CD4-positive, alpha-beta memory T cell (primary cell): ENCODE measurements around the gene SNX27. TPM values are rescaled to one million over a fixed set of nuclear protein-coding genes. Genes with fewer than 3 reads are reported as not detected.
A peak's percentile ranks its signal among the peaks of the same experiment; 100 is the strongest.

Experiments used
- CTCF ChIA-PET: fragments of 350-600 bp; sonication (Branson Sonifier 250); formaldehyde crosslinking; loops from one replicate; lab custom pipeline; 2021; ENCODE audit warnings: inconsistent platforms; ENCODE audit not compliant: partially characterized antibody; lab: Charles Lee
- POLR2A ChIA-PET: fragments of 350-600 bp; sonication (Branson Sonifier 250); formaldehyde crosslinking; loops from one replicate; lab custom pipeline; 2021; ENCODE audit not compliant: partially characterized antibody; lab: Charles Lee
- DNase-seq, 5 donors: peaks; one replicate each; pipeline versions ENCODE4 v3.0.0 to v3.0.0-alpha.2; 2020 to 2022; ENCODE audit warnings: mixed read lengths in 1 of 5
- H3K27ac ChIP-seq: one replicate; pipeline ENCODE4 v1.7.0; 2013; ENCODE audit warnings: low read depth, low read length
- H3K27me3 ChIP-seq: 2 replicates; pipeline ENCODE4 v1.7.0; 2013; ENCODE audit warnings: mild to moderate bottlenecking, low read length, moderate library complexity; ENCODE audit not compliant: insufficient read depth
- H3K36me3 ChIP-seq: 2 replicates; pipeline ENCODE4 v1.7.0; 2013; ENCODE audit warnings: mild to moderate bottlenecking, low read length, moderate library complexity; ENCODE audit not compliant: insufficient read depth
- H3K4me1 ChIP-seq: 2 replicates; pipeline ENCODE4 v1.7.0; 2013; ENCODE audit warnings: mild to moderate bottlenecking, low read length, moderate library complexity; ENCODE audit not compliant: insufficient read depth
- H3K4me3 ChIP-seq, 2 donors: one replicate each; pipeline ENCODE4 v1.7.0; 2013; ENCODE audit warnings: low read length in 2 of 2, mild to moderate bottlenecking in 1 of 2
- H3K9me3 ChIP-seq, 2 donors: one replicate each; pipeline ENCODE4 v1.7.0; 2013; ENCODE audit warnings: low read length in 2 of 2, control low read depth in 1 of 2; ENCODE audit not compliant: control insufficient read depth in 1 of 2
- H3K27ac Mint-ChIP-seq, 7 donors: one replicate each; pipeline ENCODE4 v1.8.0; 2020 to 2021; ENCODE audit warnings: mixed read lengths in 7 of 7, mild to moderate bottlenecking in 6 of 7, inconsistent platforms in 3 of 7, moderate library complexity in 3 of 7
- H3K27me3 Mint-ChIP-seq, 2 donors: one replicate each; pipeline ENCODE4 v1.8.0; 2020 to 2021; ENCODE audit warnings: mixed read lengths in 2 of 2
- H3K36me3 Mint-ChIP-seq, 2 donors: one replicate each; pipeline ENCODE4 v1.8.0; 2020 to 2021; ENCODE audit warnings: mixed read lengths in 2 of 2, inconsistent platforms in 1 of 2, mild to moderate bottlenecking in 1 of 2
- H3K4me1 Mint-ChIP-seq, 4 donors: one replicate each; pipeline ENCODE4 v1.8.0; 2020 to 2021; ENCODE audit warnings: mixed read lengths in 4 of 4, mild to moderate bottlenecking in 1 of 4
- H3K4me3 Mint-ChIP-seq, 8 donors: one replicate each; pipeline ENCODE4 v1.8.0; 2020 to 2021; ENCODE audit warnings: mixed read lengths in 8 of 8, mild to moderate bottlenecking in 7 of 8, moderate library complexity in 6 of 8, inconsistent platforms in 3 of 8
- H3K9me3 Mint-ChIP-seq, 8 donors: one replicate each; pipeline ENCODE4 v1.8.0; 2020 to 2021; ENCODE audit warnings: mixed read lengths in 8 of 8, mild to moderate bottlenecking in 5 of 8, inconsistent platforms in 3 of 8, moderate library complexity in 1 of 8
- intact Hi-C: fragments of 100-400 bp; cut with micrococcal nuclease; formaldehyde crosslinking; loops from one replicate; pipeline ENCODE4 v1.15.1; 2023
- polyA plus RNA-seq, 2 donors: library from polyadenylated mRNA; unstranded; fragments of 300-500 nt; fragmentation: Illumina TruSeq; gene quantifications; one replicate each; pipeline ENCODE4 v1.2.3, GENCODE V29; 2021
- total RNA-seq, 2 experiments: library from RNA; stranded (reverse); gene quantifications; one replicate each; pipeline ENCODE4 v1.2.3, GENCODE V29; 2021

Gene SNX27
- total and polyA plus RNA-seq, 4 experiments from 2014 or later = 7.5 to 44.3 (median 27.1) TPM

DNA sequence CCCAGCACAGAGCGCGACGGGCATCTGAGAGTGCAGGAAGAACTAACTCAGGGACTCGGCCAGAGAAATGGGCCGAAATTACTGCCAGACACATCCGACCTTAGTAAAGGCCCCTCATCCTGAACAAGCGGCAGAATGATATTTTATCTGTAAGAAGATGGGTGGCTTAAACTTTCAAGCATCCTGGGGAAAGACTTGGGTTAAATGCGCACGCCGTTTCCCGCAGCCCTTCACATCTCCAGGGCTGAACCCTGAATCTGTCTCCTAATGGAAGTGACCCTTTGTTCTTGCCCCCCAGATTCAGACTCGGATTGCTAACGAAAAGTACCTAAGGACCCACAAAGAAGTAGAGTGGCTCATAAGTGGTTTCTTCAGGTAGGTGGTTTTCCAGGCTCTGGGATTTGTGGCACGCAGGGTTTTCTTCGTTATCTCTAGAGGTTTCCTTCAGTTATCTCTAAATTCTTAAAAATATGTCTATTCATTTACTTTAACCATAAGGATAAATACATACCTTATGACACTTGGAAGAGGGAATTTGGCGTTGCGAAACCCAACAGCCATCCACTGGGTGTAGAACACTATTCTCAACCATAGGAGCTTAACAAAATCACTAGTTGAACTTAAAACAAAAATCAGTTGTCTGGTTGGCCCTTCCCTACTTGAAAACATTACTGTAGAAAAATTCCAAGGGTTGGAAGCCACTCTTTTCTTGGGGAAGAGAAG lies 110.1 kb downstream of the SNX27 start:
- intact Hi-C loops = no loop called here
- no peak for DNase-seq
- Histone ChIP-seq H3K27me3 (peaks cover 30% of the 10 kb centered on the region), H3K4me3 (peak overlapping the region; percentile 21 to 28), H3K36me3 (no peaks in the 10 kb centered on the region), H3K9me3 (no peaks in the 10 kb centered on the region), H3K27ac (no peak overlapping the region), H3K4me1 (peaks cover 23% of the 10 kb centered on the region)
- Mint-ChIP-seq H3K27ac (no peak overlapping the region), H3K9me3 (no peaks in the 10 kb centered on the region), H3K4me1 (peaks cover 11 to 33% (median 23%) of the 10 kb centered on the region in 4 donors), H3K4me3 (peak overlapping the region; percentile 50 to 87 (median 76)), H3K27me3 (peaks cover 32 to 46% of the 10 kb centered on the region in 2 donors), H3K36me3 (no peaks in the 10 kb centered on the region)
- POLR2A ChIA-PET = no interaction called here
- CTCF ChIA-PET = interaction anchor here (1.8 kb wide), 1 partner anchor 13 kb away, joined by 7 read pairs; no protein-coding TSS in a partner anchor

DNA sequence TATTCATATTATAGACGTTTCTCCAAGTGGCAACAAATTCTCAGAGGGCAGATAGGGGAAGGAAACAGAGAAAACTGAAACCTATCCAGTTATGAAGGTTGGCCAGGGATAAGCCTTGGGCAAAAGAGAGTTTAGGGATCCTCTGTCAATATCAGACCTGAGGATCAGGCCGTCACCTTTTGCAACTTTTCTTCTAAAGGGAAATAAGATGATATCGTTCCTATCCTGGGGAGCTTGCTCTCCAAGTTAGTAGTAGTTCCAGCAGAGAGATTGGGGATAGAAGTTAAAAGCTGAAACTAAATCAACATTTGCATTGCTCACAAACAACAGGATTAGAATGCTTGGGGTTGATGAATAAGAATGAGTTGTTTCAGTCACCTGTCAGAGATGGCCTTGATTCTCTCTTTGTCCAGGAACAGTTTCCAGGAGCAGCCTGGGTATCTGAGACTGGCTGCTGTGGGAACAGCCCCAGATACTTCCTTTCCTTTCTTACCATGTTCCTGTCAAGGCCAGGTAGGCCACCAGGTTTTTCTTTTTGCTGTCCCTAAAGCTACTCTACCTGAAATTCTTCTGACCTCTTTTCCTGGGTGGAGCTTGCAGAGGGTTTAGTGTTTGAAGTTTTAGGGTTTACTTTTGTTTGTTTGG lies 112.0 kb downstream of the SNX27 start:
- Mint-ChIP-seq H3K27me3 (peaks cover 26 to 46% of the 10 kb centered on the region in 2 donors), H3K4me3 (no peak overlapping the region), H3K4me1 (peaks cover 7 to 25% (median 14%) of the 10 kb centered on the region in 4 donors), H3K36me3 (no peaks in the 10 kb centered on the region), H3K9me3 (no peaks in the 10 kb centered on the region), H3K27ac (no peak overlapping the region)
- POLR2A ChIA-PET = interaction anchor here (0.6 kb wide), 1 partner anchor 11 kb away, joined by 3 read pairs; no protein-coding TSS in a partner anchor
- H3K9me3 ChIP-seq = no peaks in the 10 kb centered on the region
- intact Hi-C loops = no loop called here
- DNase-seq = no peak
- H3K36me3 ChIP-seq = no peaks in the 10 kb centered on the region
- peaks cover 24% of the 10 kb centered on the region for H3K27me3 ChIP-seq
- no peak overlapping the region for H3K4me3 ChIP-seq
- H3K4me1 ChIP-seq = peaks cover 19% of the 10 kb centered on the region
- CTCF ChIA-PET = interaction anchor here (1.4 kb wide), 1 partner anchor 11 kb away, joined by 4 read pairs; no protein-coding TSS in a partner anchor
- H3K27ac ChIP-seq = no peak overlapping the region

DNA sequence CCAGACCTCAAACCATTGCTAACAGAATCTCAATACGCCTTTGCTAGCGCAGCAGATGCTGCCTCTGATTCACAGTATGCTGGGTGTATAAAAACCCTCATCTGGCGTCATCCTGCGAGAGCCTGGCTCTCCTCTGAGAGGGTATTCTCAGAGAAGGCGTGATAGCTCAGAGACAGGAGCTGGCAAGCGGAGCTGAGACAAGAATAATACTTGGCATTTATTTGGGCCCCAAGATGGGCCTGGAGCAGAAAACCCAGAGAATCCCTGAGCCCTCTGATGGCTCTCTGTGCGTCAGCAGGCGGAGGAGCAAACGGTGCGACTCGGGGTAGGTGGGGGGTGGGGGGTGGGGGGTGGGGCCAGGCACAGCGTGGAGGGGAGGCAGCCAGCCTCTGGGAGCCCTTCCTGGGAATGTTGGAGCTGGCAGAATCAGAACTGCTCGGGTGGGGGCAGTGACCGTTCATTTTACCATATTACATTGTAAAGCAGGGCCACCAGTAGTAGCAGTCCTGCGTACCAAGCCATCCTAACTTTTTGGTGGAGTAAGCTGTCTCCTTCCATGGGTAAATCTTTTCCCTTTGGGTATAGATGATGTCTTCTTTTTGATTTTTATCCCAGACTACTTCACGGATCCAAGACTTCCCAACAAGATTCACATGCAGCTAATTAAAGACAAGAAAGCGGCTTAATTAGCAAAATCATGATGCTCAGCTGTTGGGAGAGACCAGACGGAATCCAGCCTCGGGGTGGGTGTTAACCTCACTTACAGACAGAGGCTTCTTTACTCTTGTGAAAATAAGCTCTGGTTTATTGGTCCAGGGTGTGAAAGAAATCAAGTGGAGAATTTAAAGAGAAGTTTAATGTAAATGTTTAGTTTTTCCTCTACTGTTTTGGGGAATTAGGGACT lies 116.6 kb downstream of the SNX27 start:
- CTCF ChIA-PET = interaction anchor here (1.3 kb wide), 1 partner anchor 134 kb away, joined by 3 read pairs; no protein-coding TSS in a partner anchor
- Mint-ChIP-seq H3K27me3 (peaks cover 38 to 51% of the 10 kb centered on the region in 2 donors), H3K4me1 (no peaks in the 10 kb centered on the region), H3K4me3 (no peak overlapping the region), H3K36me3 (no peaks in the 10 kb centered on the region), H3K27ac (no peak overlapping the region), H3K9me3 (no peaks in the 10 kb centered on the region)
- H3K36me3 ChIP-seq = no peaks in the 10 kb centered on the region
- no peaks in the 10 kb centered on the region for H3K4me1 ChIP-seq
- POLR2A ChIA-PET = no interaction called here
- no peak overlapping the region for H3K4me3 ChIP-seq
- intact Hi-C loops = no loop called here
- H3K27me3 ChIP-seq = peaks cover 12% of the 10 kb centered on the region
- no peak overlapping the region for H3K27ac ChIP-seq
- DNase-seq = no peak
- H3K9me3 ChIP-seq = no peaks in the 10 kb centered on the region

DNA sequence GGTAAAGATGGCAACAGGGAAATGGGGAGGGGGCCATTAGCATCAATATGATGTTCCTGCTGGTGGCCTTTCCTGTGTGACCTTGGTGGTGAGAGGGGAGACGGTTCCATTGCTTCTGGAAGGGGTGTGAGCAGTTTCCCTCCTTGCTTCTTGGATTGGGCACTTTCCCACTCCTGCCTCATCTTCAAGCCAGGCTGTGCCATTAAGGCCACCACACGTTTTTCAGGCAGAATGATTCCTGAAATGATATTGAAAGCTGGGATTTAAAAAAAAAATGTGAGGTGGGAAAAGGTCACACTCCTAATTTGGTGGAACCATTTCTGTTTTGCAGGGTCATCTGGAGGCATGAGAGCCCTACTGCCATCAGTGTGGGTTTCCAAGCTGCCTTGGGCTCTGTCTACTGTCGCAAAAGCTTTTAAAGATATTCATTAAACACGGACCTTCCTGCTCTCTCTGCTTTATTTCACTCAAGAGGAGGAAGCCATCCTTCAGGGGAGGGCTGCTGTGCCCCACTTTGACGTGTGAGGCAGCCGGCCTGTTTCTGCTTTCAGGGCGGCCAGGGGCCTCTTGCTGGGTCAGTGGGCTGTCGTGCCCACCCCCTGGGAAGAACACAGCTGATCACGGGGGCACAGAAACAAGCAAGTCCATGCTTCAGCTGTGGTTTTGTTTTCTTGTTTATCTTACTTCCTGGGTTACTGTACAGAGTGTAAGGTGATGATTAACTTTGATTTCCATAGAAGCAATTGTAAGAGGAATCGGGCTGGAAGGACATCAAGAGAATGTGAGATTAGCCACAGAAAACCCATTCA lies 117.5 kb downstream of the SNX27 start:
- Mint-ChIP-seq H3K4me1 (no peaks in the 10 kb centered on the region), H3K27ac (no peak overlapping the region), H3K9me3 (no peaks in the 10 kb centered on the region), H3K27me3 (peaks cover 38 to 43% of the 10 kb centered on the region in 2 donors), H3K4me3 (no peak overlapping the region), H3K36me3 (no peaks in the 10 kb centered on the region)
- H3K27ac ChIP-seq = no peak overlapping the region
- ChIA-PET POLR2A (no interaction called here), CTCF (interaction anchor here (1.1 to 1.3 kb wide), 2 partner anchors 107 to 135 kb away, joined by 3 read pairs; no protein-coding TSS in a partner anchor)
- peaks cover 6% of the 10 kb centered on the region for H3K27me3 ChIP-seq
- DNase-seq = no peak
- intact Hi-C loops = no loop called here
- no peaks in the 10 kb centered on the region for H3K9me3 ChIP-seq
- no peaks in the 10 kb centered on the region for H3K4me1 ChIP-seq
- no peaks in the 10 kb centered on the region for H3K36me3 ChIP-seq
- no peak overlapping the region for H3K4me3 ChIP-seq

DNA sequence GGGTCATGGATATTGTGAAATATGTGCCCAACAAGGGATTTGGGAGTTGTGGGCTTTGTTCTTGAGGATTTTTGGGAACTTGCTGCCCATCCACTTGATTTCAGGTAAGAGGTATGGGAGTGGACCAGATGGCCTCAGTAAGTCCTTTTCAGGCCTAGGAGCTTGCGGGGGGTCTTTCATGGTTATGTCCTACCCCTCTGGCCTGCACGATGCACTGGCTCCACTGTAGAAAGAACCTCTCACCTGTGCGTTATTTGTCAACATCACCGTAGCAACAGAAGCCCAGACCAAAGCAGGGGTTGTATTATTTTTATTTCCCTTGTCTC lies 118.1 kb downstream of the SNX27 start:
- CTCF ChIA-PET = interaction anchor here (1.1 kb wide), 1 partner anchor 107 kb away, joined by 3 read pairs; no protein-coding TSS in a partner anchor
- Histone ChIP-seq H3K9me3 (no peaks in the 10 kb centered on the region), H3K4me3 (no peak overlapping the region), H3K27me3 (peaks cover 6% of the 10 kb centered on the region), H3K27ac (no peak overlapping the region), H3K36me3 (no peaks in the 10 kb centered on the region), H3K4me1 (no peaks in the 10 kb centered on the region)
- no peak for DNase-seq
- intact Hi-C loops = no loop called here
- POLR2A ChIA-PET = no interaction called here
- Mint-ChIP-seq H3K27ac (no peak overlapping the region), H3K36me3 (no peaks in the 10 kb centered on the region), H3K4me1 (no peaks in the 10 kb centered on the region), H3K27me3 (peaks cover 37 to 43% of the 10 kb centered on the region in 2 donors), H3K4me3 (no peak overlapping the region), H3K9me3 (peaks cover 0 to under 1% (median 0%) of the 10 kb centered on the region in 8 donors)

DNA sequence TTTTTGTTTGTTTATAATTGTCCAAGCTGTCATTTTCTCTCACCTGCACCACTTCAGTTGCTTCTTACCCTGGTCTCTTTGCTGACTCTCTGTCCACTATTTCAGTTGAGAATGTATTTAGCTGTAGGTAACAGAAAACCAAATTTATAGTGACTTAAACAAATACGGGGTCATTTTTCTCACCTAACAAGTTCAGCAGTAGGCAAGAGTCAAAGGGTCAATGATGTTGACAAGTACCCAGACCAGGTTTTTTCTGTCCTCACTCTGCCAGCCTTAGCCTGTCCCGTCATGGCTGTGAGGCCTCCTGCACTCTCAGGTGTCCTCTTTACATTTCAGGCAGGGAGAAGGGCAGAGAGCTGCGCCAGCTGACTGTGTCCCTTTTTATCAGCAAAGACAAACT lies 121.3 kb downstream of the SNX27 start:
- Mint-ChIP-seq H3K9me3 (peaks cover 0 to 15% (median 10%) of the 10 kb centered on the region in 8 donors), H3K27ac (no peak overlapping the region), H3K27me3 (peaks cover 16 to 23% of the 10 kb centered on the region in 2 donors), H3K4me3 (no peak overlapping the region), H3K36me3 (peaks cover 2 to 5% of the 10 kb centered on the region in 2 donors), H3K4me1 (no peaks in the 10 kb centered on the region)
- DNase-seq = no peak
- Histone ChIP-seq H3K4me3 (no peak overlapping the region), H3K27me3 (no peaks in the 10 kb centered on the region), H3K4me1 (no peaks in the 10 kb centered on the region), H3K27ac (no peak overlapping the region), H3K36me3 (no peaks in the 10 kb centered on the region), H3K9me3 (no peaks in the 10 kb centered on the region)
- CTCF ChIA-PET = interaction anchor here (1.0 to 2.5 kb wide), 5 partner anchors 139 to 468 kb away, joined by 3 to 21 read pairs (median 4); no protein-coding TSS in a partner anchor
- POLR2A ChIA-PET = no interaction called here
- intact Hi-C loops = no loop called here
